ENCODE data around the gene VSTM4. TPM values are rescaled to one million over a fixed set of nuclear protein-coding genes. Genes with fewer than 3 reads are reported as not detected.

VSTM4 gene
- total RNA-seq, 1 donor from 2014 or later = 2.2 TPM

DNA sequence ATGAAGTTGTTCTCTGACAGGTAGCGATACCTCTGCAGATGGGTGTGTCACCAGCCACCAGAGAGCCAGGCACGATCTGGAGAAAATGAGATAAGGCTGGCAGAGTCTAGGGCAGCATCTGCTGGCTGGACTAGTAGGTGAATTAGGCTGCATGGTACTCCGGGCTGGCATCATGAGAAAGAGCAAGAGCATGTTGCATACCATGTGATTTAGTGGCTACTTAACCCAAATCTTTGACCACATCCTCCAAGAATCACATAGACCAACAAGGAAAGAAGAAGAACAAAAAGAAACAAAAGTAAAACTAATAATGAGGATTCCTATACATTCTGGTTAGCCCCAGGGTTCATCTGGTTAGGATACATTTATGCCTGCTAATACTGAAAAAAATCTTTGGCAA is 41.9 kb upstream of the VSTM4 start:
- Mint-ChIP-seq H3K4me3 (no peak overlapping the region), H3K4me1 (no peaks in the 10 kb centered on the region), H3K27me3 (ENCODE audit: low read depth) (peaks cover 14% of the 10 kb centered on the region), H3K36me3 (ENCODE audit: low read depth) (no peaks in the 10 kb centered on the region), H3K9me3 (no peaks in the 10 kb centered on the region), H3K27ac (ENCODE audit: unreplicated experiment) (no peak overlapping the region)
- no peak for DNase-seq (ENCODE audit: low read depth, low spot score)
- TF ChIP-seq, protein P1, sequence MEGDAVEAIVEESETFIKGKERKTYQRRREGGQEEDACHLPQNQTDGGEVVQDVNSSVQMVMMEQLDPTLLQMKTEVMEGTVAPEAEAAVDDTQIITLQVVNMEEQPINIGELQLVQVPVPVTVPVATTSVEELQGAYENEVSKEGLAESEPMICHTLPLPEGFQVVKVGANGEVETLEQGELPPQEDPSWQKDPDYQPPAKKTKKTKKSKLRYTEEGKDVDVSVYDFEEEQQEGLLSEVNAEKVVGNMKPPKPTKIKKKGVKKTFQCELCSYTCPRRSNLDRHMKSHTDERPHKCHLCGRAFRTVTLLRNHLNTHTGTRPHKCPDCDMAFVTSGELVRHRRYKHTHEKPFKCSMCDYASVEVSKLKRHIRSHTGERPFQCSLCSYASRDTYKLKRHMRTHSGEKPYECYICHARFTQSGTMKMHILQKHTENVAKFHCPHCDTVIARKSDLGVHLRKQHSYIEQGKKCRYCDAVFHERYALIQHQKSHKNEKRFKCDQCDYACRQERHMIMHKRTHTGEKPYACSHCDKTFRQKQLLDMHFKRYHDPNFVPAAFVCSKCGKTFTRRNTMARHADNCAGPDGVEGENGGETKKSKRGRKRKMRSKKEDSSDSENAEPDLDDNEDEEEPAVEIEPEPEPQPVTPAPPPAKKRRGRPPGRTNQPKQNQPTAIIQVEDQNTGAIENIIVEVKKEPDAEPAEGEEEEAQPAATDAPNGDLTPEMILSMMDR (conservative IDR thresholded peaks at IDR 0.05) = no peak

DNA sequence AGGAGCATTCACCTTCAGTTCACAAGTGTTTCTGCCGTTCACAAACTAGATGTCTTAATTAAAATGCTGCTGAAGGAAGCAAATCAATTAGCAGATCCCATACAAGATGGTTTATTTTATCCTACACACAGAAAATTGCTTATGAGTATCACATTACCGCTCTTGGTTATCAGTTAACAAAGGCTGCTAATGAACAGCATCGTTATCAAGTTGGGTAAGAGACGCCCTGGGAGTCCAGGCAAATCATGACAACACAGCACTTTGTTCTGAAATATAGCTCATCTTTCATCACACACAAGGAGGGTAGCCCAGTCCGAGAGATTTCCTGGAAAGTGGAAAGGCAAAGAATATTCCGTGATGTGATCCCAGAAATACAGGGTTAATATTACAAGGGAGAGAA is 39.3 kb upstream of the VSTM4 start:
- H3K27me3 Mint-ChIP-seq (ENCODE audit: low read depth) = peaks cover 14% of the 10 kb centered on the region
- no peak for DNase-seq (ENCODE audit: low read depth, low spot score)

DNA sequence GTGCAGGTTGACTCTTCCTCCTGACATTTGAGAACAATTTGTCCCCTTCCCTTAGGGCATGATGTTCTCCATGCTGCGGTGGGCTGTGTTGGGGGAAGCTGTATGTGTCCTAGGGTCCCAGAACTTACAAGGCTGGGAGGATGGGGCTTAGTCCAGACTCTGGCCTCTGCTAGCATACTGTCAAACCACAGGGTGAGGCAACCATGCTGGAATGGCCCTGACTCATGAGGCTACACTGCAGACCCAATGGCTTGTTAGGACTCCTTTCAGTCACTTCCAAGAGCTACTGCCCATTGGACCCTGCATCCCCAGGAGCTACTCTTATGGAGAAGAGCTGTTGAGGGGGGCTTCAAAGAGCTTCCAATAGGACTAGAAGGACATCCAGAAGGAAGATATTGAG is 38.6 kb upstream of the VSTM4 start:
- no peak for DNase-seq (ENCODE audit: low read depth, low spot score)
- H3K36me3 Mint-ChIP-seq (ENCODE audit: low read depth) = no peaks in the 10 kb centered on the region
- H3K4me3 Mint-ChIP-seq = no peak overlapping the region
- H3K4me1 Mint-ChIP-seq = no peaks in the 10 kb centered on the region
- peaks cover 14% of the 10 kb centered on the region for H3K27me3 Mint-ChIP-seq (ENCODE audit: low read depth)
- TF ChIP-seq, protein P1 (conservative IDR thresholded peaks at IDR 0.05) = no peak
- no peaks in the 10 kb centered on the region for H3K9me3 Mint-ChIP-seq
- H3K27ac Mint-ChIP-seq (ENCODE audit: unreplicated experiment) = no peak overlapping the region

More for the DNA sequence above, 39.3 kb upstream of the VSTM4 start:
- Mint-ChIP-seq H3K4me3 (no peak overlapping the region), H3K27ac (ENCODE audit: unreplicated experiment) (no peak overlapping the region), H3K4me1 (no peaks in the 10 kb centered on the region), H3K9me3 (no peaks in the 10 kb centered on the region), H3K36me3 (ENCODE audit: low read depth) (no peaks in the 10 kb centered on the region)
- TF ChIP-seq, protein P1 (conservative IDR thresholded peaks at IDR 0.05) = no peak

DNA sequence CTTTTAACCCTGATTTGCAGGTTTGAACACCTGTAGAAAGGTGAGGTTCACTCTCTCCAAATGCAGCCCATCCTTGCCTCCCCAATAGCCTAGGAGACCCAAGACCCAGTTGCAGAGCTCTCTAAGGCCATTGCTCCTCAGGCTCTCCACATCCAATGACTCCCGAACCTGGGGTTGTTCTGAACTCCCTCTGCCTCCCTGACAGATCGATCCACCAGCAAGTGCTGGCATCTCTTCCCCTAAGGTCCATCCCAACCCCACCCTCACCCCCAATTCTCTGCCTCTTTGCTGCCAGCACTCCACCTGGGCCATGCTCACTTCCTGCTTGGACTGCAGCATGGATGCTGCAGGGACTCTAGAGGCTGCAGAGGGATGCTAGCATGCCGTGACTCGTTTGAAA is 37.8 kb upstream of the VSTM4 start:
- peaks cover 5% of the 10 kb centered on the region for H3K9me3 Mint-ChIP-seq
- H3K36me3 Mint-ChIP-seq (ENCODE audit: low read depth) = peaks cover 4% of the 10 kb centered on the region
- H3K4me1 Mint-ChIP-seq = no peaks in the 10 kb centered on the region
- H3K4me3 Mint-ChIP-seq = no peak overlapping the region
- no peak overlapping the region for H3K27ac Mint-ChIP-seq (ENCODE audit: unreplicated experiment)
- DNase-seq (ENCODE audit: low read depth, low spot score) = no peak
- H3K27me3 Mint-ChIP-seq (ENCODE audit: low read depth) = peaks cover 14% of the 10 kb centered on the region
- TF ChIP-seq, protein P1 (conservative IDR thresholded peaks at IDR 0.05) = no peak

DNA sequence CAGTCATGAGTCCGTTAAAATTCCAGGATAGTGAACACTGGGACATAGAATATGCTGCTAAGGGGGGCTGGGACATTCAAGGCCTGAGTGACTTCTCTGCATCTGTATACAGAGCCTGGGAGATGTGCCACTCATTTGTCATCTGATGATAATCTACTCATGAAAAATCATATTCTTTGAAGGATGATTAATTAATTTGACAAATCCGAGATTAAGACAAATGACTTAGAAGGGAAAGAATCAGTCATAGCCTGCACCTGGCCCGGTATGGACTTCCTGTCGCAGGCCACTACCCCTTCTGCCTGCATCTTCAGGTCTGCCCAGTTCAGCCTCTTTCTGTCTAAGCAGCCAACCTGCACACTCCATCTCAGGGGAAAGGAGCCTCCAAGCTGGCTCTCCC is 37.3 kb upstream of the VSTM4 start:
- Mint-ChIP-seq H3K36me3 (ENCODE audit: low read depth) (peaks cover 4% of the 10 kb centered on the region), H3K27me3 (ENCODE audit: low read depth) (peaks cover 12% of the 10 kb centered on the region), H3K27ac (ENCODE audit: unreplicated experiment) (no peak overlapping the region), H3K4me1 (no peaks in the 10 kb centered on the region), H3K9me3 (peaks cover 5% of the 10 kb centered on the region), H3K4me3 (no peak overlapping the region)
- TF ChIP-seq, protein P1 (conservative IDR thresholded peaks at IDR 0.05) = no peak
- no peak for DNase-seq (ENCODE audit: low read depth, low spot score)

DNA sequence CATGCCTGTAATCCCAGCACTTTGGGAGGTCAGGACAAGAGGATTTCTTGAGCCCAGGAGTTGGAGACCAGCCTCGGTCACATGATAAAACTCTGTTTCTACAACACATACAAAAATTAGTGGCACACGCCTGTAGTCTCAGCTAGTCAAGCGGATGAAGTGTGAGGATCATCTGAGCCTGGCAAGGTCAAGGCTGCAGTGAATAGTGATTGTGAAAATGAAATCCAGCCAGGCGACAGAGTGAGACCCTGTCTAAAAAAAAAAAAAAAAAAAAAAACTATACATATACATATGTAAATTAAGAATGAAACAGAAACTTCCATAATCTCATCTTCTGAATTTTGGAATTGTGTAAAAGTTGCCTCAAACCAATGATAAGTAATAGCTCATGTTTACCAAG is 36.7 kb upstream of the VSTM4 start:
- Mint-ChIP-seq H3K4me1 (no peaks in the 10 kb centered on the region), H3K9me3 (peaks cover 5% of the 10 kb centered on the region), H3K27ac (ENCODE audit: unreplicated experiment) (no peak overlapping the region), H3K4me3 (no peak overlapping the region), H3K36me3 (ENCODE audit: low read depth) (peaks cover 4% of the 10 kb centered on the region), H3K27me3 (ENCODE audit: low read depth) (peaks cover 8% of the 10 kb centered on the region)
- TF ChIP-seq, protein P1 (conservative IDR thresholded peaks at IDR 0.05) = no peak
- DNase-seq (ENCODE audit: low read depth, low spot score) = no peak

Data from neural crest cell (in vitro differentiated cells).